OCI-LY3 (cell line): ENCODE results near the gene ADARB2.

Experiments
- H2AFZ ChIP-seq: fragments of 200-600, 300-600 bp; shearing (Covaris generic); 2 replicates; pipeline ENCODE4 v1.6.0; 2014; ENCODE audit warnings: antibody characterized with exemption, low read depth, low read length
- H3K27ac ChIP-seq: fragments of 200-600, 300-600 bp; sonication (generic); 2 replicates; pipeline ENCODE4 v1.5.1; 2014; ENCODE audit warnings: mild to moderate bottlenecking, low read length, moderate library complexity, mixed read lengths
- H3K27me3 ChIP-seq: fragments of 200-600, 300-600 bp; sonication (generic); 2 replicates; pipeline ENCODE4 v1.6.1; 2014; ENCODE audit warnings: low read depth, low read length, mixed read lengths
- H3K36me3 ChIP-seq: fragments of 200-600, 300-600 bp; sonication (generic); replicated peaks from 2 replicates; pipeline ENCODE3; 2014; ENCODE audit warnings: low read depth, low read length, mixed read lengths
- H3K4me1 ChIP-seq: fragments of 300-600, 200-600 bp; sonication (generic); 2 replicates; pipeline ENCODE4 v1.6.1; 2014; ENCODE audit warnings: low read length, mixed read lengths
- H3K4me2 ChIP-seq: fragments of 200-600, 300-600 bp; sonication (generic); 2 replicates; pipeline ENCODE4 v1.6.1; 2014; ENCODE audit warnings: low read length, mixed read lengths
- H3K4me3 ChIP-seq: fragments of 300-600, 200-600 bp; sonication (generic); 2 replicates; pipeline ENCODE4 v1.5.1; 2014; ENCODE audit warnings: antibody characterized with exemption, mild to moderate bottlenecking, low read length, moderate library complexity
- H3K79me2 ChIP-seq: fragments of 300-600, 200-600 bp; shearing (Covaris generic); 2 replicates; pipeline ENCODE4 v1.6.1; 2014; ENCODE audit warnings: mild to moderate bottlenecking, low read length, mixed read lengths
- H3K9ac ChIP-seq: fragments of 300-600, 200-600 bp; shearing (Covaris generic); 2 replicates; pipeline ENCODE4 v1.6.0; 2014; ENCODE audit warnings: mild to moderate bottlenecking, low read length, moderate library complexity
- H3K9me3 ChIP-seq: fragments of 200-600, 300-600 bp; shearing (Covaris generic); 2 replicates; pipeline ENCODE4 v1.6.1; 2014; ENCODE audit warnings: low read length, mixed read lengths; ENCODE audit not compliant: insufficient read depth
- H4K20me1 ChIP-seq: fragments of 200-600, 300-600 bp; sonication (generic); 2 replicates; pipeline ENCODE4 v1.6.1; 2016; ENCODE audit warnings: low read length, mixed read lengths; ENCODE audit not compliant: insufficient read depth
- EZH2phosphoT487 ChIP-seq: fragments of 200-600 bp; shearing (Covaris generic); IDR thresholded peaks from 2 replicates; pipeline ENCODE4 v1.6.1; 2018; ENCODE audit warnings: antibody characterized with exemption, mixed run types, low read depth
- TF ChIP-seq, protein P1 (sequence below): fragments of 200-600, 300-600 bp; sonication (generic); IDR thresholded peaks from 2 replicates; pipeline ENCODE4 v1.5.1; 2014; ENCODE audit warnings: antibody characterized with exemption, low read length, low read depth

Gene ADARB2

DNA sequence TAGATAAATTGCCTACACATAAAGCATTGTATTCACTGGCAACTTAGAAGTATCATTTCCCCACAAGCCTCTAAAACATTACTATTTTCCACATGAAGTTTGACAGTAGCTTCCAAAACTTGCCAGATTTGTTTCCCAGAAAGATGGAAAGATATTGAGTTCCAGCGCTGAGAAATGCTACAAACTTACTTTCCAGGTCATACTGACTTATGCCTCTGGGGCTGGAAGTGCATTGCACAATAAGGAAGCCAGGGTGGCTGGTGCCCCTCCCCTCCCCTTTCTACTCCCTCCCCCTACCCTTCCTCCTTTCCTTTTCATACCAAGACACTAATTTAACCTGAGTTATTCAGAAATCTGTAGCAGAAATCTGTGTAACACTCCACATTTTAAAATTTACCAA is 468.5 kb downstream of the ADARB2 start:
- no peaks in the 10 kb centered on the region for H3K4me1 ChIP-seq
- no peak overlapping the region for H3K9ac ChIP-seq
- no peaks in the 10 kb centered on the region for H3K27me3 ChIP-seq
- H3K4me2 ChIP-seq, result no peak overlapping the region
- H3K79me2 ChIP-seq, result no peaks in the 10 kb centered on the region
- H3K4me3 ChIP-seq, result no peak overlapping the region
- no peaks in the 10 kb centered on the region for H4K20me1 ChIP-seq
- H3K9me3 ChIP-seq, result no peaks in the 10 kb centered on the region
- no peak overlapping the region for H2AFZ ChIP-seq
- TF ChIP-seq, protein P1, sequence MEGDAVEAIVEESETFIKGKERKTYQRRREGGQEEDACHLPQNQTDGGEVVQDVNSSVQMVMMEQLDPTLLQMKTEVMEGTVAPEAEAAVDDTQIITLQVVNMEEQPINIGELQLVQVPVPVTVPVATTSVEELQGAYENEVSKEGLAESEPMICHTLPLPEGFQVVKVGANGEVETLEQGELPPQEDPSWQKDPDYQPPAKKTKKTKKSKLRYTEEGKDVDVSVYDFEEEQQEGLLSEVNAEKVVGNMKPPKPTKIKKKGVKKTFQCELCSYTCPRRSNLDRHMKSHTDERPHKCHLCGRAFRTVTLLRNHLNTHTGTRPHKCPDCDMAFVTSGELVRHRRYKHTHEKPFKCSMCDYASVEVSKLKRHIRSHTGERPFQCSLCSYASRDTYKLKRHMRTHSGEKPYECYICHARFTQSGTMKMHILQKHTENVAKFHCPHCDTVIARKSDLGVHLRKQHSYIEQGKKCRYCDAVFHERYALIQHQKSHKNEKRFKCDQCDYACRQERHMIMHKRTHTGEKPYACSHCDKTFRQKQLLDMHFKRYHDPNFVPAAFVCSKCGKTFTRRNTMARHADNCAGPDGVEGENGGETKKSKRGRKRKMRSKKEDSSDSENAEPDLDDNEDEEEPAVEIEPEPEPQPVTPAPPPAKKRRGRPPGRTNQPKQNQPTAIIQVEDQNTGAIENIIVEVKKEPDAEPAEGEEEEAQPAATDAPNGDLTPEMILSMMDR, result no peak
- no peak for TF ChIP-seq EZH2phosphoT487
- no peak overlapping the region for H3K27ac ChIP-seq
- no peaks in the 10 kb centered on the region for H3K36me3 ChIP-seq

DNA sequence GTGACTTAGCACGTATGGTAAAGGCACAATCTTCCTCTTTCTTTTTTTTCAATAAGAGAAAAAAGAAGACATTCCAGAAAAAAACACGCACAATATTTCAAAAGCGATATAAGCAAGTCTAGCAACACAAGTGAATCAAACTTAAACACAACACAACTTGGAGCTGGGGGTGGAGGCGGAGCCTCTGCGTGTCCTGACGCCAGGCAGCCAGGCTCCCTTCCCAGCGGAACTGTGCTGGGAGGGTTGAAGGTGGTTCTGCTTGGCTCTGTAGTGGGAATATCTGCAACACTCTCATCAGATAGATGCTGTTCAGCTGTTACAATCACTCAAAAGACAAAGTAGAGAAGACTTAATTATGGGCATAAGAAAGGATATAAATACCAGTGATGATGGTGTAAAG is 469.8 kb downstream of the ADARB2 start:
- Histone ChIP-seq H3K4me3 (no peak overlapping the region), H4K20me1 (no peaks in the 10 kb centered on the region), H3K27ac (no peak overlapping the region), H3K79me2 (no peaks in the 10 kb centered on the region), H3K4me1 (no peaks in the 10 kb centered on the region), H3K4me2 (no peak overlapping the region), H2AFZ (no peak overlapping the region), H3K27me3 (no peaks in the 10 kb centered on the region), H3K9me3 (no peaks in the 10 kb centered on the region), H3K36me3 (no peaks in the 10 kb centered on the region), H3K9ac (no peak overlapping the region)
- TF ChIP-seq, protein P1, result no peak
- TF ChIP-seq EZH2phosphoT487, result no peak

DNA sequence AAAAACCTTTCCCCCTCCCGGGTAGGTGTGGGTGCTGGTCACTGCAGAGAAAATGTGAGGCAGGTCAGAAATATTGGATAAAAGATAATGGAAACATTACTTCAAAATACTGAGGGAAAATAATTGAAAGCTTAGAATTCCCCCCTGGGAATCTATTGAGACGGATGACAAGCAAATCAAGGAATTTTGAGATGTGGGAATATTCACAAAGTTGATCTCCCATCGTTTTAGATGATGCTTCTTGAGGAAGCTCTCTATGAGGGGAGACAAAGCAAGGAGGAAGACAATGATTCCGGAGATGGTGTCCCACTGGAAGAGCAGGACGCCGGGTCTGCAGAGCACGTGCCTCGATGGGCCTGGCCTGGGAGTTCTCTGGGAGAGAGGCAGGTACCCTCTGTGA is 470.2 kb downstream of the ADARB2 start:
- no peak overlapping the region for H3K4me2 ChIP-seq
- no peaks in the 10 kb centered on the region for H3K36me3 ChIP-seq
- H3K4me1 ChIP-seq, result no peaks in the 10 kb centered on the region
- no peaks in the 10 kb centered on the region for H4K20me1 ChIP-seq
- H3K9ac ChIP-seq, result no peak overlapping the region
- H3K79me2 ChIP-seq, result no peaks in the 10 kb centered on the region
- TF ChIP-seq, protein P1, result no peak
- no peak for TF ChIP-seq EZH2phosphoT487
- no peak overlapping the region for H3K27ac ChIP-seq
- no peak overlapping the region for H3K4me3 ChIP-seq
- no peaks in the 10 kb centered on the region for H3K9me3 ChIP-seq
- H2AFZ ChIP-seq, result no peak overlapping the region
- H3K27me3 ChIP-seq, result no peaks in the 10 kb centered on the region

DNA sequence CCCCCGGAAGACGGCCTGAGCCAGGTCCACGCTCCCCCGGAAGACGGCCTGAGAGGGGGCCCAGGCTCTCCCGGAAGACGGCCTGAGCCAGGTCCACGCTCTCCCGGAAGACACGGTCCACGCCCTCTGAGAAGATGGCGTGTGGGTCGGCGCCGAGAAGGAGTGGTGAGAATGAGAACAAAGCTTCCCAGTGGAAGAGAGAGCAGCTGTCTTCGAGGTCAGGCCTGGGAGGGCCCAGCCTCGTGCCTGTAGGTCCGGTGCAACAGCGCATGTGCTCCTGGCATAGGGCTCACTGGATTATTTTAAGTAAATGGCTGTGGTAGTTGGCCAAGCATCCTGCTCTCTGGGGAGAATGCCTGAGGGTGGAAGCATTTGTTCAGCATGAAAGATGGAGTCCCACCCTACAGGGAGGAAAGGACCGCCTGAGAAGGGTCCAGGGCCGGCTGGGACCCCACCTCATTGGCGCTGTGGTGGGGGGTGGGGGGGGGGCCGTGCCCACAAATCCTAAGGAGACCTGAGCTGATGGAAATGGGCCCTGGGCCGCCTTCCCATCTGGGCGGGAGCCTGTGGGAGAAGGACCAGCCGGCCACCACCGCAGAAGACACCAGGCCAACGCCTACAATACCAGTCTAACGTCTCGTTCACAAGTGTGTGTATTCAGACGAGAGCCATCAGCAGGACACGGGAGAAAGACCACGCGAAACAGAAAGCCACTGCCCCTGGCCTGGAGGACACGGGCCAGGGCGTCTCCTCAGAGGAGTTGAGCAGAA is 471.1 kb downstream of the ADARB2 start:
- Histone ChIP-seq H2AFZ (no peak overlapping the region), H3K79me2 (no peaks in the 10 kb centered on the region), H3K4me1 (no peaks in the 10 kb centered on the region), H3K27me3 (no peaks in the 10 kb centered on the region), H3K4me3 (no peak overlapping the region), H3K4me2 (no peak overlapping the region), H3K27ac (no peak overlapping the region), H3K9ac (no peak overlapping the region), H3K36me3 (no peaks in the 10 kb centered on the region), H3K9me3 (no peaks in the 10 kb centered on the region), H4K20me1 (no peaks in the 10 kb centered on the region)
- no peak for TF ChIP-seq EZH2phosphoT487
- TF ChIP-seq, protein P1, result no peak
